A673 (cell line): Measurements from ENCODE around the gene SYVN1.

Experiments used
- CTCF ChIP-seq: fragments of 300-800, 200-600 bp; sonication (generic); conservative IDR thresholded peaks from 2 replicates; pipeline ENCODE4 v1.5.1; 2017; ENCODE audit warnings: low read depth, mild to moderate bottlenecking, antibody characterized with exemption, low read length, moderate library complexity, mixed read lengths
- EZH2 ChIP-seq: fragments of 200-600 bp; sonication (generic); IDR thresholded peaks from 2 replicates; pipeline ENCODE4 v1.6.1; 2017; ENCODE audit warnings: borderline replicate concordance, low read depth, mild to moderate bottlenecking, mixed read lengths, antibody characterized with exemption, low read length; ENCODE audit not compliant: poor library complexity, severe bottlenecking

- TF ChIP-seq EZH2: no peak
- no peak for TF ChIP-seq CTCF
Measured at GRCh38 chr11:65163684-65164083, 29.4 kb upstream of the SYVN1 start.
